Activated T-cell treated with anti-CD3 and anti-CD28 coated beads for 4 hours (primary cell): Measurements from ENCODE around the gene CAMK1D.
"Not testable (repeated sequence)": the region's sequence is repeated elsewhere in the genome, so short reads cannot be mapped to it uniquely, and the experiment has no call there.

ENCODE experiments used
- DNase-seq: peaks from one replicate; pipeline ENCODE4 v3.0.0-alpha.2; 2020

CAMK1D gene

DNA sequence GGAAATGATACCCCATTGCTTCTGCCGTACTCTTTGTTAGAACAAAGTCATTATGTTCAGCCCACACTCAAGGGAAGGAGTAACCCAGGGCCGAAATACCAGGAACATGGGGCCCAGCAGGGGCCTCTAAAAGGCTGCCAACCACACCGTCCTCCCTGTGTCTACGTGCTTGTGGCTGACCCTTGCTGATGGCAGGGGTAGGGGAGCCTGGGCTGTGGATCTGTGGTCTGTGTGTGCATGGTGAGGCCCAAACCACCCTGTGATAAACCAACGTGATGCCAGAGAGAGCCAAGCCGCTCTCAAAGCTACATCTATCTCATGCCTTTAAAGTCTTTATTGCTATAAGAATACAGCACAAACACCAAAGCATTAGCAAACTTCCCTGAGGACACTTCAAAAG lies 493.0 kb downstream of the CAMK1D start:
- no peak for DNase-seq

DNA sequence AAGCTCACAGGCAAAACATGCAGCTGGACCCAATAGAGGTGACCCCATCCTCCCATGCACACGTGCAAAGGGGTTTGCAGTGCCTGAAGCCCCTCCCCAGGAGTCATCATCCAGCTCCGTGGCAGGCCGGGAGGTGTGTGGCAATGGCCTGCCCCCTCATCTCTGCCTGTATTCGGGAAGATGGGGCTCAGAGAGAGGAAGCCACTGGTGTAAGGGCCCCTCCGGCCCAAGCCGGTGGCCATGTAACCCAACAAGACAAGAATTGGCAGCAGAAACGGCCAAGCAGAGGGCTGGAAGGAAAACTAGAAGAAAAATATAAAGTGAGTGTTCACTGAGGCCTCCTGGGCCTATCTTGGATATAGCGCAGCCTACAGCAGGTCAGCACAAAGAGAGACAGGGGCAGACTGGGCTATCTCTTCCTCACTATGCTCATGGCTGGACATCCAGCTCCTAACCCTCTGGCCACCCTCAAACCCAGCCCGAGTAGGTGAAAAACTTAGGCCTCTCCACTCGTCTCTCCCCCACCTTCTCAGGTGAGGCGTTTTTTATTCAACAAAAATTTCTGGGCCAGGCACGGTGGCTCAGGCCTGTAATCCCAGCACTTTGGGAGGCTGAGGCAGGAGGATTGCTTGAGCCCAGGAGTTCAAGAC lies 494.1 kb downstream of the CAMK1D start:
- no peak for DNase-seq

DNA sequence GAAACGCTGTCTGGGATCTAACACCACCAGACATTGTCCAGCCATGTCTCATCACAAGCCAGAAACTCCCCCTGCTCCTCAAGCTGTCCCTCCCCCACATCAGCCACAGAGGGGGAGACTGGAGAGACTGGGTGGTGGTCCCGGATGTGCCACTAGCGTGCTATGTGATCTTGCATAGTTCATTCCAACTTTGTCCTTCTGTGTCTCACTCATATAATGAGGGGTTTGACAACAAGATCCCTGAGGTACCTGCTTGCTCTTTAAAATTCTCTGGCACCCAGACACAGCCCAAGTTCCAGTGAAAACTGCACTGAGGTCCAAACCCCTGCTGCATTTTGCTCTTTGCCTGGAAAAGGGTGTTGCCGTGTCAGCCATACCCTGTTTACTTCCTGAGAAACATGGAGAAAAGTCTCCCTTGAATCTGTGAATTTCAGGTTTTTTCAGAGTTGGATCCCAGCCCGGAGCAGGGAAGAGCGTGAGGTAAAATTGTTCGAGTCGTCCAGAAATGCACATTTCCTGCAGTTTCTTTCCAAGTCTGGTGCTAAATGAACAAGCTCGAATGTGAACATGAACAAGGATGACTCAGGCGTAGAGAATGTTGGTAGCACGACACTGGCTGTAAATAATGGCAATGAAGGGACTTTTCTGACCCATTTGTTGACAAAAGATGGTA lies 495.6 kb downstream of the CAMK1D start:
- DNase-seq: no peak

DNA sequence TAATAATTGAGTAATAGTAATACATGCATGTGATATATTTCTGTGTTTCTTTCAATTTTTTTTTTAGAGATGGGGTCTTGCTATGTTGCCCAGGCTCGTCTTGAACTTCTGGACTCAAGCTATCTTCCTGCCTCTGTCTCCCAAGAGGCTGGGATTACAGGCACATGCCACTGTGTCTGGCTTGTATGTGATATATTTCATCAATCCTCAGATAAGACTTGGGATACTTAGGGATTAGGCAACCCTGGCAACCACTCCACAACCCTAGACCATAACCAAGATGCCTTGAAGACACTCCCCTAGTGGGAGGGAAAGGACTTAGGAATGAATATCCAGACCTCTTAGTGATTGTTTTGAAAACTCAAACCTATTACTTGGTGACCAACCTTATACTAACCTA lies 497.4 kb downstream of the CAMK1D start:
- no peak for DNase-seq

DNA sequence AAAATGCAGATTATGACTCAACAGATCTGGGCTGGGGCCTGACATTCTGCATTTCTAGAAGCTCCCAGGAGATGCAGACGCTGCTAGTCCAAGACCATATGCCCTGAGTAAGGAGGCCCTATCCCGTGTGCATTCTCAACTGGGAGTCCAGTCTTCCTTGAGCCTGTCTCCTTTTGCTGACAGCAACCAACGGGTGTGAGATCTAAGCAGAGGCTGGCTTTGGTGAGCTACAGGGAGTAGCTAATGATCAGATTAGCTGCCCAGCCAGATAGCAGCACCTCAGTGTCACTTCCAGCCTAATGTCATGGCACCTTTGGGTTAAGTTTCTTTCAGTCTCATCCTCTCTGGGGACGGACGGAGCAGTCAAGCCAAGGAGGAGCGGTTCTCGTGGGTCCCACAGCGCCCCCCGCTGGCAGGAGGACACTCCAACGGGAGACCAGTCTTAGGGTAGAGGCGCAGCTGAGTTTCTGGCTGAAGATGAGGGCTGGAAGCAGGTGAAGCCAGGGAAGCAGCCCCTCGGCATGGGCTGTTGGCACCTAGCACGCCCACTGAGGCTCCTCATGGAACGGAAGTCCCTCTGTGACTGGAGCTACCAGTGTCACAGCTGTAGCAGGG lies 498.1 kb downstream of the CAMK1D start:
- no peak for DNase-seq

DNA sequence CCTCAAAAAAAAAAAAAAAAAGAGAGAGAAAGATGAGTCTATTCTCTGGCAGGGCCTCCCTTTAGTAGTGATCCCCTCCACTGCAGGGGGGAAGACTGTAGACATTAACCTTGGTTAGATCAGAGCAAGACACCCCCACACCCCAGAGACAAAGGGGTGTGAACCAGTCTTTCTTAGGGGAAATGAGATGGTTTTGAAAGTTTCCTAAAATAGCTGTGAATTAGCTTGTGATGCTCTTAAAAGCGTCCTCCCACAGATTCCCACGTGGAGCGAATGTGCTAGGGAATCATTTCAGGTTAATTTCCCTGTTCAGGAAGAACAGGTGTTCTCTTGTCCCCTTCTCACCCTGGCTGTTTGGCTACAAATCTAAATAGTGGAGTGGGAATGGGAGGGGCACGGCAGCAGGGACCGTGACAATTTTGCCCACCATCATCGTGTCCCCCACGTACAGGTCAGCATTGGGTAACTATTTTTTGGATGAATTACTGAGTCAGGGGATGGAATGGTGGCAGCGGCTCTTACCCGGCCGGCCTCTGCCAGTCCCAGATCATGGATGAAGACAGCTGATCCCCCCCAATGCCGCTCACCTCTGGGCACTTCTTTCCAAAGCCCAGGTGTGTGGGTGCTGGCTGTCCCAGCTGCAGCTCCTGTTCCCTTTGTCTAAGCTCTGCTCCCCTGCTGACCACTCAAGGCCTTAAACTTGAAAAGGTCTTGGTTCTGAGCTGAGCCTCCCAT lies 499.3 kb downstream of the CAMK1D start:
- no peak for DNase-seq

DNA sequence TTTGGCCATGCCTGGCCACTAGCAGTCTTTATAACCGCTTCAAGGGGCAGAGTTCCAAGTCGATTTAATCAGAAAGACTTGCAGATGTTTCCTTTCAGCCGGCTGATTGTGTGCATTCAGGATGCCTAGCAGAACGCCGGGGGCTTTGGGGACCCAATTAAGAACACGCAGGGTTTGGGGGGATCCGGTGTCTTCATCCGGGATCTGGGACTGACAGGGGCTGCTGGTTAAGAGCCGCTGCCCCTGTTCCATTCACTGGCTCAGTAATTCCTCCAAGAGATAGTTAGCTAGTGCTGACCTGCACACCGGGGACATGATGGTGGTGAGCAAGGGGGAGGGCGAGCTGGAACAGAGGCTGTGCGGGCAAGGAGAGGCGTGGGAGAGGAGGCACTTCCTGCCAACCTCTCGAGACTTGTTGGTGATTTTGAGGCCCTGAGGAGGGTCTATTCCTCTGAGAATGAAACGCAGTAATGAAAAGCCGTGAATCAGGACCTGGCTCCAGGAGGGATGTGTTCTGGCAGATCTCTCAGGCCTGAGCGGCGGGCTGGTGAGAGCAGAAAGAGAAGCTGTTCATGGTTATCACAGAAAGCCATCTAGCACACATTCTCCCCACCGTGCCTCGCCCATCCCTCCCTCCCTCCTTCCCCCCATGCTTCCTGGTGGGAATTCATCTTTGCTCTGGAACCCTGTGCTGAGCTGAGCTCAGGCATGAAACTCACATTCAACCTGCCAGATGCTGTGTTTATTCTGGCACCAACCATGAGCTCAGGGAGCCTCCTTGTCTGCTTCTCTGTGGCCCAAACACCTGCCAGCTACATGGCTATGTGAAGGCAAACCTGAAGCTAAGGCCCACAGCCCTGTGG lies 500.2 kb downstream of the CAMK1D start:
- no peak for DNase-seq

DNA sequence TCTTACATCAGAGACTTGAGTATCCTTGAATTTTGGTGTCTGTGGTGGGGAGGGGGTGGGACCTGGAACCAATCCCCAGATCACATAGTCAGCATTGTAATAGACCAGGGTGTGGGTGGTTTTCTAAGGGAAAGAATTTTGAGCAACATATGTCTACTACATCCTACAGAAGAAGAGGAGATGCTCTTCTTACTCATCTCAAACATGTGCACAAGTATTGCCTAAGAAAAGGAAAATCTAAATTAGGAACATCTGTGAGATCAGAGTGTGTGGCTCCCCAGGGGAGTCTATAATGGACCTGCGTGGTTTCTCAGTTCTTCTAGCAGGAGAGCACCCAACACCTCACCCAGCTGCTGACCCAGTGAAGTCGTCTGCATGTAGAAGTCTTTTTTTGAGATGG lies 503.3 kb downstream of the CAMK1D start:
- no peak for DNase-seq

DNA sequence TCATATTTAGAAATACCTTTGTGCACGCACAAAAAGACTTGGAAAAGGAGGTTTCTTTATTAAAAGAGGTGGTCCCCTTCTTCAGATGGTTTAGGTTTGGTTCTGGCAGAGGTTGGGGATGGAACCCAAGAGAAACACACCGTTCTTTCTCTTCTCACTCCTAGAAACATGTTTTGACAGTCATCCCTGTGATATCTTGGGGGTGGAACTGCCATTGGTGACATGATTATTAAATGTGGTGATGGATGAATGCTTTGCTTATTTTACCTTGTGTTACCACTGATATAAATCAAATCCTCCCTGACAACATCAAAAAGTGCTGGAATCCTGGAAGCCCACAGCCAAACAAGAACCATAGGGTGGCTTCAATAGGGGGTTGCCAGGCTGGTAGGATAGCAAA lies 505.6 kb downstream of the CAMK1D start:
- DNase-seq: no peak

DNA sequence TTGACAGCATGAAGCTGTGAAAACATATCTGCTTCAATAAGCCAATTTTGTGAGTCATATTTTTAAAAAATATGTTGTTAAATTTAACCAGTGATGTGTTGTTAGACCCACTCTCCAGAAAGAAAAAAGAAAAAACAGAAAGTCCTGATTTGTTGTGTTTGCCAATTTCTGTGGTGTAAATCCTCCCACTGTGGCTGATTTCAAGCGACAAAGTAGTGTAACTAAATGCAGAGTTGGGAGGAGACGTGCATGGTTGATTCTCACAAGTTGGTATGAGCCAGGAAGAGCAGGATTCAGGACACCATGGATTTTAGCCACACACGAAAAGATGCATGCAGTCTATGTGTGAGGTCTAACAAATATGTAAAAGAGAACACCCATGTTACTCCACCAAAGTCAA lies 513.1 kb downstream of the CAMK1D start:
- no peak for DNase-seq

DNA sequence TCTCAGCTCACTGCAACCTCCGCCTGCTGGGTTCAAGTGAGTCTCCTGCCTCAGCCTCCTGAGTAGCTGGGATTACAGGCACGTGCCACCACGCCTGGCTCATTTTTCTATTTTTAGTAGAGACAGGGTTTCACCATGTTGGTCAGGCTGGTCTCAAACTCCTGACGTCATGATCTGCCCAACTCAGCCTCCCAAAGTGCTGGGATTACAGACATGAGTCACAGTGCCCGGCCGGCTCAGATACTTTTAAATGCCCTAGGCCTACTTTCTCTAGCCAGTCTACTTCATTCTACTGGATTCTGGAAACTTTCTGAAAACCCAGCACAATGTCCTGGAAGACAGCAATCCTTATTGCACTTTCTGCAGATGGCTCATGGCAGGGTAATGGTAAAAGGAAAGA lies 516.2 kb downstream of the CAMK1D start:
- not testable (repeated sequence) for DNase-seq

DNA sequence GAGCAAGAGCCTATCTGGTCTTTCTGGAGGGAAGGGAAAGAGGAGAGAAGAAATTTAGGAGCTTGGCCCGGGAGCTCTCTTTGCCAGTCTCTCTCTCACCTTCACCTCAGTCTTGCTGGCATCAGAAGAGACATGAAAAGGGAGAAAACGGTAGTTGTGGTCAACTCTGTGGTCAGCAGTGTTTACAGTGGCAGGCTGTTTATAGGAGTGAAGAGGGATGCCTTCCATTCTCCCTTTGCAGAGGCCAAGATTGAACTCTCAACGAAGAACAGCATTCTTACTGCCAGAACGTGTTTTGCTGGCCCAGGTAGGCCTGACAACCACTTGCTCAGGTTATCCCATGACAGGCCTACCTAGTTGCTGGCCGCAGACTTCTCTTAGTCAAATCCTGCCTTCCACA lies 518.9 kb downstream of the CAMK1D start:
- DNase-seq: no peak

DNA sequence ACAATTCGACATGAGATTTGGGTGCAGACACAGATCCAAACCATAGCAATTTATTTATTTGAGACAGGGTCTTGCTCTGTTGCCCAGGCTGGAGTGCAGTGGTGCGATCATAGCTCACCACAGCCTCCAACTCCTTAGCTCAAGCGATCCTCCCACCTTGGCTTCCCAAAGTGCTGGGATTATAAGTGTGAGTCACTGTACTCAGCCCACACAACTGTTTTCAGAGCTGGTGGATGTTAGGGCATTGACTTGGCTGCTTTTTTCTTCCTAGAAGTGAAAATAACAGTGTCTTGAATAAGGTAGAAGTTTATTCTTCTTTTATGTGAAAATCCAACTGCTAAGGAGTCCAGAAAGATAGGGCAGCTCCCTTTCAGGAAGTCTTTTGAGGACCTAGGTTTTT lies 520.1 kb downstream of the CAMK1D start:
- no peak for DNase-seq

DNA sequence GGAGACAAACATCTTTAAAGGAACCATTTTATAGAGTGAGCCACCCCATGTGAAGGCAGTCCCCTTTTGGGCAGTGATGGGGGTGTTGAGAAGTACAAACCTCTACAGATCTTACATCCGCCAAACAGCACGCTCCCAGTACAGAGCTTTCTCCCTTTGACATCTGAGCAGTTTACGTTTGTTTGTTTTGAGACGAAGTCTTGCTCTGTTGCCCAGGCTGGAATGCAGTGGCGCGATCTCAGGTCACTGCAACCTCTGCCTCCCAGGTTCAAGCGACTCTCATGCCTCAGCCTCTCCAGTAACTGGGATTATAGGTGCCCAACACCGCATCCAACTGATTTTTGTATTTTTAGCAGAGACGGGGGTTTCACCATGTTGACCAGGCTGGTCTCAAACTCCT lies 523.2 kb downstream of the CAMK1D start:
- DNase-seq: no peak

DNA sequence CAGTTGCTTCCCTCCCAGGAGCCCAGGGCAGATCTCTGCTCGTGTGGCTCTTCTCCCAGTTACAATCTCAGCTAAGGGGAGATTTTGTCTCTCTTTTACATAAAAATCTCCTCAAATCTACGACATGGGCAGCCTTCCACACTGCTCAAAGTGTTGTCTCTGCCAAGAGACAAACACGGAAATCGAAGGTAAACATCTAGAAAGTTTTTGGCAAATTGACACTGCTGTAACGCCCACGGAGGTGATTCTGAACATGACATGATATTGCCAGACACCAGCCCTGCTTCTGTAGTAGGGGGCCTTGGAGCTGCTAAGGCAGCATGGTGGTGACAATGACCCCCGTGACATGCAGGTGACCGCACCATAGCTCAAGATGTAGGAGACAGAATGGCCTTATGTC lies 523.8 kb downstream of the CAMK1D start:
- DNase-seq: no peak

DNA sequence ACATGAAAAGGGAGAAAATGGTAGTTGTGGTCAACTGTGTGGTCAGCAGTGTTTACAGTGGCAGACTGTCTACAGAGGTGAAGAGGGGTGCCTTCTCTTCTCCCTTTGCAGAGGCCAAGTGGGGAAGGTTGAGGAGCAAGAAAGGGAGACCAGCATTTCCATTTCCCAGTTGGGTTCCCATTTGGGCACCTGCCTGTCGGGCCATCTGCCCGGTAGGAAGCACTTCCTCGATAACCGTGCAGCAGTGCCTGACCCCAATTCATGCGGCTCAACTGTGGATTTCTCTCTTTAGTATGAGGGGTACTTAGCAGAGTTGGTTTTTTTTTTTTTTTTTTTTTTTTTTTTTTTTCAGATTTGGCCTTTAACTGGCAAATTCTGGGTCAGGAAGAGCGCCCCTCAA lies 525.2 kb downstream of the CAMK1D start:
- DNase-seq: no peak

DNA sequence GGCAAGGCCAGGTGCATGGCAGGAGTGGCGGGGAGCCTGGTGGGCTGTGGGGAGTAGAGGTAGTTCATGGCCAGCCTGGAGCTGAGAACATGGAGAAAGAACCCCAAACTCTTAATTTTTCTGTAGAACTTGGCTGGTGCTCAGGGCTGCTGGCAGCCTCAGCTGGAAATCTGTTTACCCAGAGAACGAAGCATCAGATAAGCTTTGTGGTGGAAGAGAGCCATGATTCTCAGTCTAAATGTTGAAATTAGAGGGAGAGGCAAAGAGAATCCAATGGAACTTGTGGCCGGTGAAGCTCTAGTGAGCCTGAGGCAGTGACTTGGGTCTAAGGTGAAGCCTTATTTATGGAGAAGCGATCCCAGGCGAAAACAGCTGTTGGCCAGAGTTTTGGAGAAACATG lies 525.8 kb downstream of the CAMK1D start:
- DNase-seq: no peak

DNA sequence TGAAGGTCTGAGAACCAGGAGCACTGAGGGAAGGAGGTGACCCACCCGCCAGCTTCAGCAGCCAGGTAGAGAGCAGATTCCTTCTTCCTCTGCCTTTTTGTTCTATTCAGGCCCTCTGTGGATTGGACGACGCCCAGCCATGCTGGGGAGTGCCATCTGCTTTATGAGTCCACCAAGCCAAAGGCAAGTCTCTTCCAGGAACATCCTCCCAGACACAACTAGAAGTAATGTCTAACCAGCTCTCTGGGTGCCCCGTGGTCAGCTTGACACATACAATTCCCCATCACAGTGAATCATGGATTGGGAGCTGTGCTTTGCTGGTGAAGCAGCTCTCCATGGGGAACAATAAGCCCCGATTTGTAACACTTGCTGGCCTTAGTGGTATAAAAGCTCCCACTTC lies 526.9 kb downstream of the CAMK1D start:
- DNase-seq: no peak

DNA sequence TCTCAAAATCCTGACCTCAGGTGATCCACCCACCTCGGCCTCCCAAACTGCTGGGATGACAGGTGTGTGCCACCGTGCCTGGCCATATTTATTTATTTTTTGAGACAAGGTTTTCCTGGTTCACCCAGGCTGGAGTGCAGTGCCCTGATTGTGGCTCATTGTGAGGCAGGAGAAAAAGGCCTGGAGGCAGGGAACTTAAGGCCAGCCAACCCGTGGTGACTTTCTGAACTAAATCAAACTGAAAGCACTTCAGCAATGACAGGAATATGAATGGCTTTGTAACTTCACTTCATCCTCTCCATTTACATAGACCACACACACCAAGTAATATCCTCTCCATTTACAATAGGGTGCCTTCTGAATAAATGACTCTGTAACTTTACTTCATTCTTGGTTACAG lies 527.8 kb downstream of the CAMK1D start:
- DNase-seq: no peak

DNA sequence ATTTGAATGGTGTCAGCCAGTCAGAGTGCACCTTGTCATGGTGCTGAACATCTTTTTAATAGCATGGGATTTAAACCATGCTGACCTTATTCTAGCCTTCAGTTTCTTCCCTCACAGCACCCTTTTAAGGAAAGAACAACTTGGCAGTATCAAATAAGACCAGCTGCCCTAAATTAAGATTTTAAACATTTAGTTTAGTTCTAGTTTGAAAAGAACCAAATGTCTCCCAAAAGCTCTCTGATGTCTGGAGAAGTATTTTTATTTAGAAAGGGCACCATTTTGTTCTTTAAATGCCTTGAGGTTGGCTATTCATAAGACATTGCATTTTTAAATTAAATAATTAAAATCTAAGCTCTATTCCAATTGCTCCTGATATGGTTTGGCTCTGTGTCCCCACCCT lies 531.1 kb downstream of the CAMK1D start:
- DNase-seq: no peak

DNA sequence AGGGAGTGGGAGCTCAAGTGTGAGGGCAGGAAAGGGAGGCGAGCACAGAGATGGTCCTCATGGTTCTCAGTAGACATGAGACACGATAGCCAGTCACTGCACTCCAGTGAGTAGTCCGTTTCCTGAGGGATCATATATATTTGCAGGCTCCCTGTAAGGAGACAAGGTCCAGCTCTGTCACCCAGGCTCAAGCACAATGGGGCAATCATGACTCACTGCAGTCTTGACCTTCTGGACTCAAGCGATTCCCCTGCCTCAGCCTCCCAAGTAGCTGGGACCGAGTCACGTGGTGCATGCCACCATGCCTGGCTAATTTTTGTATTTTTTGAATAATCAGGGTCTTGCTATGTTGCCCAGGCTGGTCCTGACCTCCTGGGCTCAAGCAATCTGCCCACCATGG lies 535.5 kb downstream of the CAMK1D start:
- DNase-seq: no peak
